Raji (cell line): ENCODE data around the gene HEG1.

ENCODE experiments used
- POLR2A ChIP-seq: IDR thresholded peaks from 2 replicates; pipeline ENCODE4 v1.6.1; 2011; ENCODE audit warnings: low read depth, low read length, control low read depth; ENCODE audit not compliant: insufficient read depth

HEG1 gene

DNA sequence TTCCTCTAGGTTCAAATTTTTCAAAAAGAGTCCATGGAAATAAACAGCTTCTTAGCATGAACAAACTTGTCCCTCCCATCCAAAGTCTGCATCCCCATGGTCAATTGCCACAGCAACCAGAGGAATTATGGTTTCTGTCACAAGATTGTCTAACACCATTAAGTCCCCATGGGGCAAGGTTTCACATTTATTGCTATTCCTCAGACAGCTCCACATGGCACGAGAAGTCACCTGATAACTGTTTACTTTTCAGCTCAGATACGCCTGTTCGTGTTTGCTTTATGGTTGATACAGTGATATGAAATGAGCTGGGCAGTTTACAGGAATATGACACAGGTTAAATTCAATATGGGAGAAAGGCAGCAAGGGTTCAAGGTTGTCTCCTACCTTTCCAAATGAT, 83.3 kb downstream of the HEG1 start:
- TF ChIP-seq POLR2A, result no peak

DNA sequence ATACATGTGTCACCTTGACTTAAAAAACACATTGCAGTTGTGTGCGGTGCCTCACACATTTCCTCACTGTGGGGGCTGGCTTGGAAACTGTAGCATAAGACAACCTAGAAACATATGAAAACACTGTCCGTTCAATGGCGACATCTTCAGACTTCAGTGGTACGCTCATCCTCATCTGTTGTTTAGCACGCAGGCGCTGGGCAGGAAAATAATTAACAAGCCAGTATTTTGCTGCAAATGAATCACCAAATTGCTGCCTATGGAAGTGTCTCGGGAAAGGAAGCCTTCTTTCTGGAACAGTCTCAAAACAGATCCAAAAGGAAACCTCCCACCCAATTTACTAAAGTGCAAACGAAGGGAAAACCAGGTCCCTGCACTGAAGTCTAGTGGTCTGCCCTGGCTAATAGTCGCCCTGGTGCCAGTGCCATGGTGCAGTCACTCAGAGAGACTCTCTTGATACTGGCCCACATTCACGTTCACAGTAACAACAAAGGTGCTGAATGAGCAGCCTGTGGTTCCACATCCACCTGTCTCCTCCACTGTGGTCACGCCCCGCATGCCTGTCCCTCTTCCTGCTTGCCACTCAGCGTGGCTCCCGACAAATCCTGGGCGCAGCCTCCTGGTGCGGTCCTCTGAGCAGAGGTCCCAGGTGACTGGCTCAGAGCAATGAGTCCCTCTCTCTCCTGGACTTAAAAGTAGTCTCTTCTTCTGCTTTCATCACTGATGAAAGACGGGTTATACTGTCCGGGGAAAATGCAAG, 85.7 kb downstream of the HEG1 start:
- no peak for TF ChIP-seq POLR2A

DNA sequence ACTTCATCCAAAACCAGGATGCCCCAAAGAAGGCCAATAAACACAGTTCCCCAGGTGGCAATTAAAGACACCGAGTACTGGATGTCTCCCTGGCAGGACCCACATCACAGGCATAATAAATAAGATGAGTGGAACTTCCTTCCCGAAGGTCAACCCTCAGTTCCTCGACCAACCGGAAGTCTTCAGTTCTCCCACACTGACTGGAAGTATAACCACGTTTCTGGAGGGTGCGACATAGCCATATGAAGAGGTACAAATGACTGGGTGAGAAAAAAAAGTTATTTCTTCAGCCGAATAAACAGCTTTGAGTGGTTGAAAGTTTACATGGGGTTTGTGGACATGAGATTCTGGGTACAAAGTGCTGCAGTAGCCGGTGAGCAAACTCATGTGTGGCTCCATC, 86.6 kb downstream of the HEG1 start:
- TF ChIP-seq POLR2A, result no peak

DNA sequence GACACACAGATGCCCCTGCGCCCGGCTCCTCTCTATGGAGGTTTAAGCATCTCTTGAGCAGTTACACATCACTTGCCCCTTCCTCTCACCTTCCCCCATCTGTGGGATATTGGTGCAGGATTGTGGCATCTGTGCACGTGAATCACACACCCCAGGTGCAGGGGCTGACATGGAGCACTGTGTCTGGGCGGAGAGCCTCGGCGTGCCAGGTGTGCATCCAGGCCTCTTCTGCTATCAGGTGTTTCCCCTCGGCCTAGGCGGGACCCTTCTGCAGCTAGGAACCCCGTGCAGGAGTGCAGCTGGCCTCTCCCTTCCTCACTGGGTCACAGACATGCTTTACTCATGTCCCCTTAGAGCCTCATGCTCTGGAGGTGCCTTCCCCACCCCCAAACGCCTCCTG, 87.8 kb downstream of the HEG1 start:
- TF ChIP-seq POLR2A, result no peak

DNA sequence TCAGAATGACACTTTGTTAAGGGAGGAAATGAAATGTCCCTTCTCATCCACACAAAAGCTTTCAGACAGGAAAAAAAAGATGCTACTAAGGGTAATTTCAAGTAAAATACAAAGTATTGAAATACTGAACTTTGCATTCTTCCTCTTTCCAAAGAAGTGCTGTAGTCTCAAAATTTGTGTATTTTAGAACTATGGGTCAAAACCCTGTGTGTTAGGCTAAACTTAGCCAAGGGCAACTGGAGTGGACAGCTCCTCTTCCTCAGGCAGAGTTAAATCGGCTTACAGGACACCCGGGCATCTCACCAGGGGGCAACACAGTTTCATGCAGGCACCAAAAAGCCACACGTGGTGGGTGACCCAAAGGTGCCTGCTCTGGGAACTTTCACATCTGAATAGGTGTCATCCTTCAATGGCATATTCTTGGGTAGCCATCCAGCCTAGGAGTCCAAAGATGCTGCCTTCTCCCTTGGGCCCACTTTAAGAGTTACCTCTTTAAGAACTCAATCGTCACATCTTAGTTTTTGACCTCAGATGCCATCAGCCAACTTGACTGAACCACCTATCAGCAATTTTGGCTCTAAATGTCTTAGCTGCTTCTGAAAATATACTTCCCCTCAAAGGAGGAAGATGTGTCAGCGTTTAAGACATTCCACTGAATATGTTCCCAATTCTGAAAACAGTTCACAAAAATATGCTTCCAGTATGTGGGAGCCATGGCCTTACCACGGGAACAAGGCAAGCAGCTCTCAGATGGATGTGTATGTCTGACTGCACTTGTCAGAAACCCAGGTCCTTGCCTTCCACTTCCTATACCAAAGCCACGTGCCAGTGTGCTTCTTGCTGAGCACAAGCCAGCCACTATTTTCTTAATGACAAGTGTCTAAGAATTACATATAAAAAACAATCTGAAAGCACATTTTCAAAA, 89.0 kb downstream of the HEG1 start:
- no peak for TF ChIP-seq POLR2A

DNA sequence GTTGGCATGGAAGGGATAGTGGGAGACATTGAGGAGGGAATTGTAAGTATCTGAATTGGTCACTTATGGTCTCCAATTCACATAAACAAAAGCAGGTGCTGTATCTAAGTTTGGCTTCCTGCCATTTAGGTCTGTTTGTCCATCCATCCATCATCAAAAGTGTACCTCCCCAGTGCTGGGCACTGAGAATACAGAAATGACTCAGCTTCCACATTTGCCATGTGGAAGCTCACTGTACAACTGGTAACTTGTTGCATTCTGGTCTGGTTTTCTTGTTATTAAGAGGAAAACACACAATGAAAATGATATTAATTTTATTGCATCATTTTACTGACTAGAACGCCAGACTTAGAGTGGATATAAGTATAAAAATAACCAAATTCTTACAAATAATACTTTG, 90.4 kb downstream of the HEG1 start:
- TF ChIP-seq POLR2A, result no peak

DNA sequence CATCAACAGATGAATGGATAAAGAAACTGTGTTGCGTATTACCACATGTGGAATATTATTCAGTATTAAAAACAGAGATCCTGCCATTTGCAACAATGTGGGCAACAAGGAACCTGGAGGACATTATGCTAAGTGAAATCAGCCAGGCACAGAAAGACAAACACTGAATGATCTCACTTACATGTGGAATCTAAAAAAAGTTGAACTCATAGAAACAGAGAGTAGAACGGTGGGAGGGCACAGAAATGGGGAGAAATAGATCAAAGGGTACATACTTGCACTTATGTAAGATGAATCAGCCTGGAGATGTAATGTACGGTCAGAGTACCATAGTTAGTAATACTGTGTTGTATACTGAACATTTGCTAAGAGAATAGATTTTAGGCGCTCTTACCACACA, 91.4 kb downstream of the HEG1 start:
- TF ChIP-seq POLR2A, result no peak

DNA sequence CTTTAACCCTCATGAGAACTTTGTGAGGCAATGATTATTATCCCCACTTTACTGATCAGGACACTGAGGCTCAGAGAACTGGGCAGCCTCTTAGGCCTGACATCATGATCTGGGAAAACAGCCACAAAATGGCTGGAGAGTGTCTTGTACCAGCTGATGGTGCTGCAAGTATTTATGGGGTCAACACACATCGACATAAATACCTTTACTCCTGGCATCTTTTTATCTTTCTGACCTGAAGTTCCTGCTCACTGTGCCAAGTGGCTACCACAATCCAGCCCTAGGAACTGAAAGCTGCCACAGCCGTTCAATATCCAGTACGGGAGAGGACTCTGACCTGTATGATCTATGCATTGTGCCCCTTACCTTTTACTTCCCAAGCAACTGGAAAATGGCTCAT, 92.0 kb downstream of the HEG1 start:
- TF ChIP-seq POLR2A, result no peak

DNA sequence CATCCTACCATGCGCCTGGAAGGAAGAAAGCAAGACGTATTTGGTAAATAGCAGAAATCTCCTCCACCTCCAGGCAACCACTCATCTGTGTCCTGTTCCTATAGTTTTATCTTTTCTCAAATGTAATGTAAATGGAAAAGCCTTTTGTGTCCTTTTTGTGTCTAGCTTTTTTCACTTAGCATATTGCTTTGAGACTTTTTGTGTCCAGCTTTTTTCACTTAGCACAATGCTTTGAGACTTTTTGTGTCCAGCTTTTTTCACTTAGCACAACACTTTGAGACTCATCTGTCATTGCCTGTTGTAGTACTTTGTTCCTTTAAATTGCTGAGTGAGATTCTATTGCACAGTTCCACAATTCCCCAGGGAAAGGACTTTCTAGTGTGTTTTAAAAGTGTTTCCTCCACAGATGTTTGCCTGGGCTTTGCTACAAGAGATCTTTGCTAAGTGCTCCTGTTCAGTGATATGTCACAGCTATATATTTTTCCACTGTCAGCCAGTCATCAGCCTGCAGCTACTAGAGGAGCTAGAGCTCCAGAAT, 93.3 kb downstream of the HEG1 start:
- no peak for TF ChIP-seq POLR2A

DNA sequence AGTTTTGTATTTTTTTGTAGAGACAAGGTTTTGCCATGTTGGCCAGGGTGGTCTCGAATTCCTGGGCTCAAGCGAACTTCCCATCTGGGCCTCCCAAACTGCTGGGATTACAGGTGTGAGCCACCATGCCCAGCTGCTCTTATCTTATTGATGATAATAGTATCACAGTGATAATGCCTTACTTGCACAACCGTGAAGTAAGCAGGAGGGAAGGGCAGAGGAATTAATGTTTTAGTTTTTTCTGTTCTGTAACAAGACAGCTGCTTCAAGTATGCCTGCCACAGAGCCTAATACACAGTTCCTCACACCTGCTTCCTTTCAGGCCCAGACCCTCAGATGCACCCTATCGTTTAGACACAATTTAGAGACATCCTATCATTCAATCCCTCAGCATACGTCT, 95.1 kb downstream of the HEG1 start:
- TF ChIP-seq POLR2A, result no peak

DNA sequence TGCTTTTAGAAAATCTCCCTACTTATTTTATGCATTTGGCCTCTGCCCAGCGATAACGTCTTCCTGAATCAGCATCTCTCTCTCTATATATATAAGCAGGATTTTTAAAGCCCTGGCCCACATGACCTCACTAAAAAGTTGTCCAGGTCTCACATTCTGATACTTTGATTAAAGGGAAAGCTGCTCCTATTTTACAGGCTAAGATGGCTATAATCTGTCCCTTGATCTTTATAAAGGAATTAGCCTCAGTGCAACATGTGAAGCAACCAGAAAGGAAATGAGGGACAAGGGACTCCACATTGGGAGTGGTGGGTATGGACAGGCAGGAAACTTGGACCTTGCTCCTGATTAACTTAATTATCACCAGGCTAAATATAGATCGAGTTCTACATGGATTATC, 95.7 kb downstream of the HEG1 start:
- TF ChIP-seq POLR2A, result no peak

DNA sequence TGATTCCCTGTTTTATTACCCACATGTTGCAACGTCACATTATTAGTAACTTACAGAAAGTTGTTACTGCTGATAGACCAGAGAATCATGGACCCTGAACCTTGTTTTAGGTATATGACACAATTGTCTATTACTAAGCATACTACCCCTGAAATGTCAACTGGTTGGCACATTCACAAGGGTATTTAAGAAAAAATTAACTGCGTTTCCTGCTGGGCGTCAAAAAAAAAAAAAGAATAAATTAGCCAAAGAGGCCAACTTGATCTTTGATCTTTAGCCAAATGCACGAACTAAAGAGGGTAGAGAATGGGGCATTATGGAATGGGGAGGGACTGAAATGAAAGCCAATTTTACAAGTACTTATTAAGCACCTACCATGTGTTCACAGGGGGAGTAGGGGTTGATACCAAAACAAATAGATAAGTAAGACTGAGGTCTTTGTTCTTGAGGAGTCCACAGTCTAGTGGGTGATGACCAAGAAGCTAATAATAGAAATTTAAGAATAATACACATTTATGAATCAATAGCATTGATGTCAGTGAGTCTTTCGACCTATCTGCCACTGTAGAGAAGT, 103.4 kb downstream of the HEG1 start:
- TF ChIP-seq POLR2A, result no peak

DNA sequence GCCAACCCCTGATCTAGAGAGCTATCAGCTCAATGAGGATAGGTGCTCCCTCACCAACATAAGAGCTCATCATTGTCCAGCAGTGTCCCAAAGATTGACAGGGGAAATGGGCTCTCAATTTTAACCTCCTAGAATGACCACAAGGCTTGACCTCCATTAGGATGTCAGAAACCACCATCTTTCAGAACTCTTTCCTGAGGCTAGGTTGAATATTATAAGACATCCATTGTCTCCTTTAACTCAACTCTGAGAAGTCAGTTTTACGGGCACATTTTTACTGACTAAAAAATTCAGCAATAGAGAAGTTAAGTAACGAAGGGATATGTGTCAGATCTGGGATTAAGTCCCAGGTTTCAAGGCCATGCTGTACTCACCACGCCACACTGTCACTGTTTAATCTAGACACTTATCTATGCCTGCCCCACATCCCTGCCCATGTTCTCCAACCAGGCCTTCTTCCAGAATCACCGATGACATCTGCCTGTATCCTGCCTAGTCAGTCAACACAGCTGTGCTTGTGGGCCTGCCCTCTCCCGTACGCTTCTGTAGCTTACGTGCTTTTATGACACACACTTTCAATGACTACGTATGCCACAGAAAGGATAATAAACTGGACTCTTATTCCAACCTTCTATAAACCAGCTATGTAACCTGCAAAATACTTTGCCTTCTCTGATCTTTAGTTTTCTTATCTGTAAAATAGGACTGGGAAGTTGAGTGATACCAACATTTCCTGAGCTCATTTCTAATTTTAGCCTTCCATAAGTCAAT, 104.1 kb downstream of the HEG1 start:
- no peak for TF ChIP-seq POLR2A

DNA sequence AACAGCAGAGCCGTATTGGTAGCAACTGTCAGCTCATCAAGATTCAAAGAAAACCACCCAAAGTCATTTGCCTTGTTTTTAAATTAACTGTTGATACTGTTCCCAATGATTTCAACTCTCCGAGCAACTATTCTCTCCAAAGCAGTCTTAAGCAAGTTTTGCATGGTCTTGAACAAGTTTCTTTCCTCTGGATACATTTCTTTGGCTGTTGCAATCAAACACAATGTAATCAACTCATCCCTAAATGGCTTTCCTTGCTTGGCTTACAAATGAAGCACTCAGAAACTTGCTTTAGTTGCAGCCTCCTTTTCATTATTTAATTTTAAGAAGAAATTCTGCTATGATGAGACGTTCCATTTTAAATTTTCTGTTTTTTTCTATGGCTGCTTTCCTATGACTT, 105.8 kb downstream of the HEG1 start:
- TF ChIP-seq POLR2A, result no peak

DNA sequence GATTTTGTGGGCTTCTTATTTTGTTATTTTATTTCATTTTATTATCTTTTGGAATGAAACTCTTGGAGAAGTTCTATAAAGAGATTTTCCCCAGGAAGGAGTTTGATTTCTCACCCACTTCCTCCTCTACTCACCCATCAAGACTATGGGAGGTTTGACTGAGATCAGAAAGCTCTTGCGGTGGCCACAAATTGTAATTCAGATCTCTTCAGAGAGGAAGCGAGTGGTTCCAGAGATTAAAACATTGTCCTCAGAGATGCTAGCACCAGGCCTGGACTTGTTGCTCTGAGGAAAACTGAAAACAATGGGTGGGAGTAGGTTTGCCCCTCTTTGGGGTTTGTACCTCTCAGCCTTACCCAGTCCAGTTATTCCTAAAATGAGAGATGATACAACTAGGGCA, 113.2 kb downstream of the HEG1 start:
- TF ChIP-seq POLR2A, result no peak
